Activated CD4-positive, alpha-beta T cell treated with anti-CD3 and anti-CD28 coated beads, Interleukin-2, Interleukin-4, amounts not matched to agents 100 ng/mL and 50 ng/mL, durations not matched to agents 16 hours and 8 hours (primary cell): ENCODE results near the gene CAPN10.
A peak's percentile ranks its signal among the peaks of the same experiment; 100 is the strongest.

Experiments used
- DNase-seq: peaks from one replicate; pipeline ENCODE4 v3.0.0-alpha.2; 2020; ENCODE audit warnings: low spot score

The CAPN10 gene

GRCh38 chr2:240563951-240564560 is 22.5 kb upstream of the CAPN10 start:
- no peak for DNase-seq

- peak; percentile 43 for DNase-seq
Measured at GRCh38 chr2:240564561-240565332, 21.8 kb upstream of the CAPN10 start.

DNA sequence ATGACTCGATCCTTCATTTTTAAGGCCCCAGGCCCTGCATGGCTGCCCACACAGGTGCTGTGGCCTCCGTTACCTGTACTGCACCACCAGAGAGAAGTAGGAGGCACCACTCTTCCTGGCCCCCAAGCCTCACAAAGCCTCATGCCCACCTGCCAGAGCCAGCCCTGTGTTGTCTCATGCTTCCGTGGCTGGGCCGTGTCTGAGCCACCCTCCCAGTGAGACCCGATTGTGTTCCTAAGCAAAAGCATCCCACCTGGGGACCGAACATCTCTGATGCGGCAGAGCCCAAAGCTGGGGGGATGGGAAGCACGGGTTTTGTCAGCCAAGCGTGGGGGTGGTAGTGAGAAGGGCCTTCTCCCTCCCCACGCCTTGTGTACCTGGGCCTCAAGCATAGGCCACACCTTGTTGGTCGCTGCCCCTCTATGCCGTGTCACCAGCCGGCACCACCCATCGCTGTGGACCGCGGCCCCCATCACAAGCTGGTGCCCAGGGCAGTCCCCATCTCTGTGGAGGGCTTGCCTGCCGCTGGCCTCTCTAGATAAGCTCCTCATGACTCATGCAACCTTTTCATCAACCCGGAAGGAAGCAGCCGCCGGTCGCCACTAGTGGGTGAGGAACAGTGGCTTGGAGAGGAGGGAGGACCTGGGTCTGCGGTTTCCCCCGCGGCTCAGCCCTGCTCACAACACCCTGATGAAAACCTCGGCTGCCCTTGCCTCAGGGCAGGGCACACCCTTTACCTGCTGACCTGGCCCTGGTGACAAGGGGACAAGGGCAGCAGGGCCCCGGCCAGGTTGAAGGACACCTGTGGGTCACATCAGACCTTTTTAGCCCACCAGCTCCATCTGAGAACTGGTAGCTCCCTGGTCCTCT is 21.0 kb upstream of the CAPN10 start:
- DNase-seq = peak; percentile 94

GRCh38 chr2:240566203-240567136 is 20.1 kb upstream of the CAPN10 start:
- DNase-seq = peak; percentile 95

DNA sequence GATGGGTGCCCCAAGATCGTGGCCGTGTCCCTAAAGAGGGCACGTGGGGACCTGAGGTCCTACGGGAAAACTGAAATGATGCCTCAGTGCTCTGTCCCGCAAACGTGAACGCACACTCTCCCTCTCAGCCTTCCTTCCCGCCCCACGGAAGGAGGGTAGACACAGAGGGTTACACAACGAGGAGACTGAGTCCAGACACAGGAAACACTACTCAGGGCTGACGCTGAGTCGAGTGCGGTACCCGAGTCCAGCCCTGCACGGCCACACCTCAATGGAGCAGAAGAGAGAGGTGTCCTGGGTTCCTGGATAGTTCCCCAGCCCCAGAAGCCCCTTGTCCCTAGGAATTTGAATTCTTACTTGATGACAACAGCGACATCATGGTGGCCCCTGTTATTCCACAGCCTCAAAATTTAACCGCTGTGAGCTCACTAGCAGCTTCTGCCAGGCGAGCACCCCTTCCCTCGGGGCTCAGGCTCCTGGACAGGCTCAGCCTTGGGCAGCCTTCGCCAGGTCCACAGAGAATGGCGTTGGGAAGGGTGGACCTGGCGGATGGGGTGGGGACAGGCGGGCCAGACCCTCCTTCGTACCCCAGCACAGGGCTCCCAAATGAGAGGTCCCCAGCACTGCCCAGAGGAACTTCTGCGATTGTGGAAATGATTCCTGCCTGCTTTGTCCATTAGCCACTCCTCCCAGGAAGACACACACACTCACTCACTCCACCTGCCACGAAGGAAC is 19.2 kb upstream of the CAPN10 start:
- DNase-seq = peak; percentile 32

DNA sequence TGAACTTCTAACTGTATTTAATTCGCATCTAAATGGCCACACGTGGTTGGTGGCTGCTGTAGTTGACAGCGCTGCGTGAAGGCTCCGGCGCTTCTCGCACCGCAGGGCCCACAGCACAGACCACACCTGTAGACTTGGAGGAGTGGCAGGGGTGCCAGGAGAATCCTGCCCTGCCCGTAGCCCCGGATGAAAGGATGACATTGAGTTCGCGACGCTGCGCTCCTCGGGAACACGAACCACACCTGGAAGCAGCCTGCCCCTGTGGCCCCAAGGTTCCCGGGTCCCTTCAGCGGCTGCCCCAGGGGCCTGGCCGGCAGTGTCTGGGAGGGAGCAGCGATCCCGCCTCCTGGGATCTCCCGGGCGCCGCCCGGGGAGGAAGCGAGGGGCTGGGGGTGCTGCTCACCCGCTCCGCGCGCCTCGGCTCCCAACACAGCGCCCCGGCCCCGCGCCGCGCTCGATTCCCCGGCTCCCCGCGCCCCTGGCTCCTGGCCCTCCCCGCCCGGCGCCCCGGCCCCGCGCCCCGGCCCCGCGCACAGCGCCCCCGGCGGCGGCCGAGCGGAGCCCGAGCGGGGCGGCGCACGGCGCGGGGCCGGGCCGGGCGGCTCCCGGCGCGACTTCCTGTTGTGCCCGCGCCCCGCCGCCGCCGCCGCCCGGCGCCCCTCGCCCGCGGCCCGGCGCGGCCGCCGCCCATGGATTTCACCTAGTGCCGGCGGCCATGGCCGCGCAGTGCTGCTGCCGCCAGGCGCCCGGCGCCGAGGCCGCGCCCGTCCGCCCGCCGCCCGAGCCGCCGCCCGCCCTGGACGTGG is 18.5 kb upstream of the CAPN10 start, which contains the start of gene RNPEPL1:
RNPEPL1 (plus strand) TSS at position 613 of the 806 bp plus-strand sequence; CDS start at position 716, 103 bp downstream.
- peak; percentile 44 for DNase-seq

DNA sequence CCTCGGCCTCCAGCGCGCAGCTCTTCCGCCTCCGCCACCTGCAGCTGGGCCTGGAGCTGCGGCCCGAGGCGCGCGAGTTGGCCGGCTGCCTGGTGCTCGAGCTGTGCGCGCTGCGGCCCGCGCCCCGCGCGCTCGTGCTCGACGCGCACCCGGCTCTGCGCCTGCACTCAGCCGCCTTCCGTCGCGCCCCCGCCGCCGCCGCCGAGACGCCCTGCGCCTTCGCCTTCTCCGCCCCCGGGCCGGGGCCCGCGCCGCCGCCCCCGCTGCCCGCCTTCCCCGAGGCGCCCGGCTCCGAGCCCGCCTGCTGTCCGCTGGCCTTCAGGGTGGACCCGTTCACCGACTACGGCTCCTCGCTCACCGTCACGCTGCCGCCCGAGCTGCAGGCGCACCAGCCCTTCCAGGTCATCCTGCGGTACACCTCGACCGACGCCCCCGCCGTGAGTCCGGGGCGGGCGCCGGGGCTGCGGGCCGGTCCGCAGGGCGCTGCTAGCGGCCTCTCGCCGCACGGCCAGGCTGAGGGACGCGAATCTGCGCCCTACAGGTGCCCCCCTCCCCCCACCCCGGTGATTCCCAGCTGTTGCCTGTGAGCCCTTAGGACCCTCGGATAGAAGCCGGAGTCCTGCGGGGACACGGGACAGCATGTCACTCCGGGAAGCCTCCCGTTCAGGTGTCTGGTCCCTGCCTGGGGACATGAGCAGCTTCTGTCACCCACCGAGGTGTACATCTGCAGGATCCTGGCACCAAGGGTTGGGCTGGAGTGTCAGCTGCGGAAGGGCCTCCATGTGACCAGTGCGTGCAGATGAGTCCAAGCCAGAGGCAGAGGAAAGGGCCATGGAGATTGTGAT is 17.6 kb upstream of the CAPN10 start:
- DNase-seq = peak; percentile 28

- DNase-seq = no peak
Measured at GRCh38 chr2:240569523-240569997, 17.0 kb upstream of the CAPN10 start.

GRCh38 chr2:240569998-240570530 is 16.5 kb upstream of the CAPN10 start:
- DNase-seq = no peak

GRCh38 chr2:240570531-240571313 is 15.8 kb upstream of the CAPN10 start:
- DNase-seq = no peak

- no peak for DNase-seq
Measured at GRCh38 chr2:240571314-240571973, 15.1 kb upstream of the CAPN10 start.

DNA sequence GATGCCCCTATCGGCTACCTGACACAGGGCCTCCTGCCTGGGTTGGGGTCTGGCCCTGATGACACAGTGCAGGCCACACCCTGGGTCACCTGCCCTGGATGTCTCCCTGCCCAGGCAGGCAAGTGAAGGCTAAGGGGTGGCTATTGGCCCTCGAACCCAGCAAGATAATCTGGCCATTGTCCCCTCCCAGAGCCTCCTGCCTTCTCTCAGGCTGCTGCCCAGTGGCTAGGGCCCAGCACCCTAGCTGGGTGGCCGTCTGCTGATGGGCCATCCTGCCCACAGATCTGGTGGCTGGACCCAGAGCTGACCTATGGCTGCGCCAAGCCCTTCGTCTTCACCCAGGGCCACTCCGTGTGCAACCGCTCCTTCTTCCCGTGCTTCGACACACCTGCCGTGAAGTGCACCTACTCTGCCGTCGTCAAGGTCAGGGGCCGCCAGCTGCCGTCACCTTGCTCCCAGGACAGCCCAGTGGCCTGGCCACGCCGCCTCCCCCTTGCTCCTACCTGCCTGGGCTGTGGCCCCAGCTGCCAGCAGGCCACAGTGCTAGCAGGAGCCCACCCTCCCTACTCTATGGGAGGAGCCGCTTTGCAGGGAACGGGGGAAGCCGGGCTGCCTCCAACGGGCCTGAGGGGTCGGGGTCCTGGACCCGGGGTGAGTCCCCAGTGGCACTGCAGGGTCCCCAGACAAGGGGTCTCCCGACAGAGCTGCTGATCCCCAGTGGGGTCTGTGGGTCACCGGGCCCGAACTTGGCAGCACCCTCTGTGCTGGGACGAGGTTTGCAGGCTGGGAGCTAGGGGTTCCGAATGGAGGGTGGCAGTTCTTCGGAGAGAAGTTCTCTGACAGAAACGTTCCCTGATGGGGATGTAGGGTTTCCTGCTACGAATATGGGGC is 14.1 kb upstream of the CAPN10 start:
- DNase-seq = no peak

- DNase-seq = no peak
Measured at GRCh38 chr2:240573071-240573515, 13.4 kb upstream of the CAPN10 start.

GRCh38 chr2:240573516-240574385 is 12.8 kb upstream of the CAPN10 start:
- no peak for DNase-seq
